ENCODE data around the gene GLCCI1. TPM values are rescaled to one million over a fixed set of nuclear protein-coding genes. Genes with fewer than 3 reads are reported as not detected.

The GLCCI1 gene
- total and polyA plus RNA-seq, 2 of the 8 experiments (the other 6 are each of a cell fraction or from before 2014, with no cell fraction given), result 12.4 to 27.7 TPM

- Histone ChIP-seq H2BK15ac (ENCODE audit: low read length) (no peak overlapping the region), H4K91ac (replicated peaks; ENCODE audit: insufficient read length, low read length) (no peak overlapping the region), H3K23me2 (ENCODE audit: low read depth, low read length) (no peaks in the 10 kb centered on the region), H2BK12ac (ENCODE audit: low read depth, low read length) (no peak overlapping the region), H4K5ac (ENCODE audit: insufficient read length, low read depth, low read length) (no peak overlapping the region), H3K79me2 (ENCODE audit: control insufficient read depth in 1 of 2, insufficient read depth in 2 of 2, low read length in 2 of 2) (peaks cover 4 to 91% of the 10 kb centered on the region in 2 experiments; a peak in 3 of 4 replicates), H2BK120ac (replicated peaks; ENCODE audit: low read depth, low read length) (no peak overlapping the region), H3K79me1 (ENCODE audit: low read depth, low read length) (peaks cover 5% of the 10 kb centered on the region; the same call in 1 of the 2 replicates), H3K9me3 (ENCODE audit: insufficient read depth in 2 of 2, low read depth in 1 of 2, low read length in 1 of 2) (no peaks in the 10 kb centered on the region), H2AK5ac (ENCODE audit: low read depth, low read length) (no peak overlapping the region), H3K9ac (replicated peaks in 1 of 4; ENCODE audit: extremely low read depth in 1 of 4, low read depth in 3 of 4, low read length in 3 of 4) (no peak overlapping the region), H3K4me3 (ENCODE audit: extremely low read depth in 1 of 4, insufficient read depth in 2 of 4, low read depth in 3 of 4, low read length in 4 of 4) (no peak overlapping the region), H3K4me2 (ENCODE audit: insufficient read depth in 1 of 2, low read depth in 2 of 2, low read length in 2 of 2) (no peak overlapping the region), H3K27me3 (replicated peaks in 1 of 4; ENCODE audit: control insufficient read depth in 3 of 4, extremely low read depth in 1 of 4, insufficient read depth in 3 of 4, low read length in 3 of 4) (peaks cover 0 to 1% (median 0%) of the 10 kb centered on the region in 4 experiments; a peak in 1 of 7 replicates), H3K18ac (ENCODE audit: extremely low read depth, low read length) (no peak overlapping the region), H4K20me1 (replicated peaks in 1 of 2; ENCODE audit: control insufficient read depth in 1 of 2, insufficient read depth in 2 of 2, low read length in 2 of 2) (no peaks in the 10 kb centered on the region), H3K56ac (replicated peaks; ENCODE audit: insufficient read length, low read depth, low read length) (no peak overlapping the region), H3K23ac (ENCODE audit: insufficient read length) (no peak overlapping the region), H2BK5ac (ENCODE audit: low read depth, low read length) (no peak overlapping the region), H3K14ac (ENCODE audit: insufficient read length) (no peak overlapping the region), H2AFZ (ENCODE audit: low read length) (no peak overlapping the region), H2BK20ac (ENCODE audit: low read length) (no peak overlapping the region), H3K4ac (replicated peaks; ENCODE audit: insufficient read length, low read depth, low read length) (no peak overlapping the region), H3K36me3 (ENCODE audit: control insufficient read depth in 2 of 4, insufficient read depth in 4 of 4, low read length in 3 of 4) (no peaks in the 10 kb centered on the region), H3K4me1 (replicated peaks in 1 of 4; ENCODE audit: control insufficient read depth in 3 of 4, insufficient read depth in 4 of 4, low read length in 3 of 4) (peaks cover 0 to 3% (median under 1%) of the 10 kb centered on the region in 4 experiments; a peak in 2 of 7 replicates), H3K27ac (ENCODE audit: low read depth, low read length) (no peak overlapping the region), H4K8ac (ENCODE audit: extremely low read depth, insufficient read depth, low read length) (no peak overlapping the region)
- POLR2A ChIA-PET (ENCODE audit: partially characterized antibody), result interaction anchor here (1.0 kb wide), 1 partner anchor 9 kb away, joined by 3 read pairs; the partner anchor contains the start of gene GLCCI1
- no peak for DNase-seq (ENCODE audit: low read depth in 1 of 2, low spot score in 2 of 2)
- FAIRE-seq, result no peak
- CTCF ChIA-PET (ENCODE audit: partially characterized antibody), result interaction anchor here (0.5 to 1.7 kb wide), 3 partner anchors 192 to 805 kb away, joined by 3 read pairs; no protein-coding TSS in a partner anchor
- WGBS, 2 experiments (ENCODE audit: extremely low coverage in 1 of 2, insufficient coverage in 1 of 2, insufficient read length in 1 of 2, insufficient replicate concordance in 2 of 2, low coverage in 1 of 2, low lambda C conversion rate in 2 of 2, missing lambda C conversion rate in 1 of 2), result 77% methylated on average over 2 of the region's 2 CpGs; no CpG with 5 or more reads in 1 of the 2 experiments
- TF ChIP-seq CBX5 (IDR thresholded peaks at IDR 0.05; ENCODE audit: low read depth, low read length) (no peak), ASH2L (IDR thresholded peaks at IDR 0.05; ENCODE audit: low read length) (no peak), YY1 (IDR thresholded peaks at IDR 0.05; ENCODE audit: low read depth, low read length) (no peak), SRF (IDR thresholded peaks at IDR 0.05; ENCODE audit: low read depth, low read length) (no peak), SIN3A (conservative IDR thresholded peaks at IDR 0.05 in 1 of 2, IDR thresholded peaks at IDR 0.05 in 1 of 2; ENCODE audit: low read depth in 1 of 2, low read length in 2 of 2) (no peak), KDM5A (IDR thresholded peaks at IDR 0.05; ENCODE audit: low read length) (no peak), HDAC2 (IDR thresholded peaks at IDR 0.05; ENCODE audit: borderline replicate concordance in 1 of 2, low read depth in 2 of 2, low read length in 2 of 2) (no peak), RFX5 (IDR thresholded peaks at IDR 0.05; ENCODE audit: borderline replicate concordance, low read depth, low read length) (no peak), SP4 (IDR thresholded peaks at IDR 0.05; ENCODE audit: low read length) (no peak), GTF2F1 (IDR thresholded peaks at IDR 0.05; ENCODE audit: borderline replicate concordance, low read depth, low read length) (no peak), ATF3 (IDR thresholded peaks at IDR 0.05; ENCODE audit: insufficient read depth, low read depth, low read length) (no peak), CEBPB (IDR thresholded peaks at IDR 0.05; ENCODE audit: low read depth, low read length) (no peak), MAFK (IDR thresholded peaks at IDR 0.05; ENCODE audit: low read depth, low read length) (no peak), TCF12 (IDR thresholded peaks at IDR 0.05; ENCODE audit: low read depth, low read length) (no peak)
These were observed 9.2 kb downstream of the GLCCI1 start for GRCh38 chr7:7977774-7978173.
